Sigmoid colon (tissue), 7 donors: ENCODE results near the gene NANS. TPM values are rescaled to one million over a fixed set of nuclear protein-coding genes. Genes with fewer than 3 reads are reported as not detected.

Experiments used
- DNase-seq: peaks from one replicate; pipeline ENCODE4 v3.0.0-alpha.2; 2019
- H3K27ac ChIP-seq, 4 donors: fragments of 200-600 bp; sonication (generic); one replicate each; pipeline ENCODE4 v1.5.1; 2016 to 2019; ENCODE audit warnings: mild to moderate bottlenecking in 1 of 4
- H3K27me3 ChIP-seq, 3 donors: fragments of 200-600 bp; sonication (generic); one replicate each; pipeline ENCODE4 v1.5.1; 2019; ENCODE audit warnings: mild to moderate bottlenecking in 1 of 3
- H3K36me3 ChIP-seq, 4 donors: fragments of 200-600 bp; sonication (generic); one replicate each; pipeline ENCODE4 v1.5.1; 2016 to 2019
- H3K4me1 ChIP-seq, 4 donors: fragments of 200-600 bp; sonication (generic); one replicate each; pipeline ENCODE4 v1.5.1; 2017 to 2019
- H3K4me3 ChIP-seq, 4 donors: fragments of 200-600 bp; sonication (generic); one replicate each; pipeline ENCODE4 v1.5.1; 2017 to 2019; ENCODE audit warnings: mild to moderate bottlenecking in 2 of 4, moderate library complexity in 1 of 4
- H3K9me3 ChIP-seq, 4 donors: fragments of 200-600 bp in 3 of 4; sonication (generic) in 3 of 4; one replicate each; pipeline versions ENCODE4 v1.5.1 to v1.6.1; 2013 to 2019
- CTCF ChIP-seq, 4 experiments: fragments of 450-650 bp in 3 of 4; fragments of 200-600 bp in 1 of 4; IDR thresholded peaks; one replicate each; pipeline ENCODE4 v1.5.1; 2016 to 2019; ENCODE audit warnings: antibody characterized with exemption in 4 of 4, mild to moderate bottlenecking in 3 of 4, moderate library complexity in 2 of 4
- EP300 ChIP-seq, 4 donors: sonication (generic); formaldehyde crosslinking; IDR thresholded peaks; one replicate each; pipeline ENCODE4 v1.6.1; 2017; ENCODE audit warnings: antibody characterized with exemption in 4 of 4
- POLR2A ChIP-seq, 2 donors: fragments of 450-650 bp; IDR thresholded peaks; one replicate each; pipeline ENCODE4 v1.6.1; 2016; ENCODE audit warnings: antibody characterized with exemption in 2 of 2, mild to moderate bottlenecking in 2 of 2, moderate library complexity in 2 of 2
- POLR2AphosphoS5 ChIP-seq, 4 donors: sonication (generic); formaldehyde crosslinking; IDR thresholded peaks; one replicate each; pipeline ENCODE4 v1.6.1; 2017; ENCODE audit warnings: antibody characterized with exemption in 4 of 4
- WGBS, 2 donors: extraction: QIAGEN DNeasy Blood & Tissue Kit; methylation state at CpG; one replicate each; pipeline ENCODE4 v1.1.7; 2013; 5-methylcytosine and 5-hydroxymethylcytosine counted together
- intact Hi-C: fragments of 100-400 bp; cut with DNase I; formaldehyde crosslinking; loops from one replicate; pipeline ENCODE4 v1.15.1; 2023
- polyA plus RNA-seq, 3 donors: library from polyadenylated mRNA; stranded (reverse); fragments of 200-250 nt; gene quantifications; one replicate each; pipeline ENCODE4 v1.2.3, GENCODE V29; 2013
- total RNA-seq, 4 donors: library from RNA; depleted of rRNA; stranded (reverse); fragments of >200 nt; gene quantifications; one replicate each; pipeline ENCODE4 v1.1.0, GENCODE V29; 2016
- donor health status: healthy with polysubstance abuse.
- donor health status: Bipolar disorder and iron deficiency.
- donor health status: healthy.

Gene NANS
- total and polyA plus RNA-seq, 7 donors, result 24.6 to 470 (median 38.1) TPM

- intact Hi-C loops, result no loop called here
- Histone ChIP-seq H3K27me3 (no peaks in the 10 kb centered on the region), H3K4me1 (peaks cover 0 to 15% (median 9%) of the 10 kb centered on the region in 4 donors), H3K36me3 (peaks cover 39 to 99% (median 70%) of the 10 kb centered on the region in 4 donors), H3K4me3 (no peak overlapping the region), H3K27ac (peak overlapping the region in 2 of 4 donors; percentile 9 to 24), H3K9me3 (no peaks in the 10 kb centered on the region)
- no peak for DNase-seq
- WGBS, 2 donors, result 62 to 93% methylated on average over 1 of the region's 1 CpG
- TF ChIP-seq POLR2AphosphoS5 (IDR thresholded peaks at IDR 0.05), result peak; percentile 7 to 62 (median 36)
- TF ChIP-seq EP300 (IDR thresholded peaks at IDR 0.05), result no peak
These were observed 46.6 kb upstream of the NANS start for GRCh38 chr9:98009936-98010335.

- no peak for DNase-seq
- no peaks in the 10 kb centered on the region for H3K27me3 ChIP-seq
- TF ChIP-seq EP300 (IDR thresholded peaks at IDR 0.05) (no peak), CTCF (IDR thresholded peaks at IDR 0.05) (no peak), POLR2A (IDR thresholded peaks at IDR 0.05) (no peak), POLR2AphosphoS5 (IDR thresholded peaks at IDR 0.05) (no peak)
- H3K9me3 ChIP-seq, result no peaks in the 10 kb centered on the region
- no peak overlapping the region for H3K4me3 ChIP-seq
- WGBS, 2 donors, result 19 to 23% methylated on average over 2 of the region's 2 CpGs
- H3K4me1 ChIP-seq, result peaks cover 0 to 15% (median 9%) of the 10 kb centered on the region in 4 donors
- peak overlapping the region in 1 of 4 donors; percentile 9 for H3K27ac ChIP-seq
- intact Hi-C loops, result no loop called here
- H3K36me3 ChIP-seq, result peaks cover 37 to 99% (median 69%) of the 10 kb centered on the region in 4 donors
These were observed 46.1 kb upstream of the NANS start for GRCh38 chr9:98010445-98010844.

- Histone ChIP-seq H3K4me1 (peaks cover 0 to 15% (median 9%) of the 10 kb centered on the region in 4 donors), H3K9me3 (no peaks in the 10 kb centered on the region), H3K4me3 (no peak overlapping the region), H3K27ac (no peak overlapping the region), H3K27me3 (no peaks in the 10 kb centered on the region), H3K36me3 (peaks cover 34 to 99% (median 68%) of the 10 kb centered on the region in 4 donors)
- intact Hi-C loops, result no loop called here
- no peak for TF ChIP-seq CTCF (IDR thresholded peaks at IDR 0.05)
- TF ChIP-seq POLR2A (IDR thresholded peaks at IDR 0.05), result no peak
- no peak for TF ChIP-seq EP300 (IDR thresholded peaks at IDR 0.05)
- TF ChIP-seq POLR2AphosphoS5 (IDR thresholded peaks at IDR 0.05), result no peak
- 92 to 93% methylated on average over 7 of the region's 7 CpGs for WGBS, 2 donors
- no peak for DNase-seq
These were observed 45.4 kb upstream of the NANS start for GRCh38 chr9:98011122-98011521.

- Histone ChIP-seq H3K36me3 (peaks cover 32 to 87% (median 55%) of the 10 kb centered on the region in 4 donors), H3K4me1 (no peaks in the 10 kb centered on the region), H3K27ac (no peak overlapping the region), H3K27me3 (no peaks in the 10 kb centered on the region), H3K4me3 (no peak overlapping the region), H3K9me3 (no peaks in the 10 kb centered on the region)
- DNase-seq, result no peak
- intact Hi-C loops, result no loop called here
- TF ChIP-seq CTCF (IDR thresholded peaks at IDR 0.05), result no peak
- no peak for TF ChIP-seq POLR2A (IDR thresholded peaks at IDR 0.05)
- TF ChIP-seq POLR2AphosphoS5 (IDR thresholded peaks at IDR 0.05), result no peak
- no peak for TF ChIP-seq EP300 (IDR thresholded peaks at IDR 0.05)
- WGBS, 2 donors, result 83 to 94% methylated on average over 4 of the region's 4 CpGs
These were observed 40.3 kb upstream of the NANS start for GRCh38 chr9:98016137-98016680.

- 72 to 78% methylated on average over 1 of the region's 1 CpG for WGBS, 2 donors
- TF ChIP-seq POLR2AphosphoS5 (IDR thresholded peaks at IDR 0.05) (no peak), EP300 (IDR thresholded peaks at IDR 0.05) (no peak), POLR2A (IDR thresholded peaks at IDR 0.05) (no peak), CTCF (IDR thresholded peaks at IDR 0.05) (no peak)
- intact Hi-C loops, result no loop called here
- Histone ChIP-seq H3K9me3 (no peaks in the 10 kb centered on the region), H3K4me1 (no peaks in the 10 kb centered on the region), H3K4me3 (no peak overlapping the region), H3K27me3 (no peaks in the 10 kb centered on the region), H3K27ac (no peak overlapping the region), H3K36me3 (peaks cover 30 to 76% (median 45%) of the 10 kb centered on the region in 4 donors)
- DNase-seq, result no peak
These were observed 39.2 kb upstream of the NANS start for GRCh38 chr9:98017306-98017705.
